Choroid plexus epithelial cell (primary cell): ENCODE data around the gene TGIF2.
A peak's percentile ranks its signal among the peaks of the same experiment; 100 is the strongest.

Source experiments
- DNase-seq: peaks from one replicate; pipeline ENCODE4 v3.0.0-alpha.2; 2010; ENCODE audit warnings: low read depth
- H3K4me3 ChIP-seq: 2 replicates; pipeline ENCODE4 v1.5.1; 2011; ENCODE audit warnings: low read depth, mild to moderate bottlenecking, control low read depth, low read length, moderate library complexity
- CTCF ChIP-seq: conservative IDR thresholded peaks from 2 replicates; pipeline ENCODE4 v1.5.1; 2011; ENCODE audit warnings: low read depth, mild to moderate bottlenecking, control low read depth, inconsistent platforms, low read length, moderate library complexity

TGIF2 gene

DNA sequence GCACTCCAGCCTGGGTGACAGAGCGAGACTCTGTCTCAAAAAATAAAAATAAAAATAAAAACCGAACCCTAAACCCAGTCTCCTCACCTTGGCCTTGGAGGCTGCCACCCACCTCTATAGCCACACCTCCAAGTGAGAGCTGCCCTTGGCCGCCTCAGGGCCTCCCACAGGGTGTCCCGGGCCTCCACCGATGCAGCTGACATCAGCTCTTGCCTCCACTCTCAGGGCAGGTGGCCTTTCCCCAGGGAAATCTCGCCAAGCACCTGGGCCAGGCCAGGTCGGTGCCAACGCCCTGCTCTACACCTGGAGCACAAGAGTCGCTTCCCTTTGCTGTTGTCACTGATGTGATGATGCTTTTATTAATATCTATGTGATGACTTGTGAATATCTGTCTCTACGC lies 41.0 kb upstream of the TGIF2 start:
- DNase-seq: no peak
- TF ChIP-seq CTCF: no peak
- H3K4me3 ChIP-seq: no peak overlapping the region

GRCh38 chr20:36532822-36533221 lies 40.6 kb upstream of the TGIF2 start:
- TF ChIP-seq CTCF: no peak
- no peak for DNase-seq
- H3K4me3 ChIP-seq: no peak overlapping the region

DNA sequence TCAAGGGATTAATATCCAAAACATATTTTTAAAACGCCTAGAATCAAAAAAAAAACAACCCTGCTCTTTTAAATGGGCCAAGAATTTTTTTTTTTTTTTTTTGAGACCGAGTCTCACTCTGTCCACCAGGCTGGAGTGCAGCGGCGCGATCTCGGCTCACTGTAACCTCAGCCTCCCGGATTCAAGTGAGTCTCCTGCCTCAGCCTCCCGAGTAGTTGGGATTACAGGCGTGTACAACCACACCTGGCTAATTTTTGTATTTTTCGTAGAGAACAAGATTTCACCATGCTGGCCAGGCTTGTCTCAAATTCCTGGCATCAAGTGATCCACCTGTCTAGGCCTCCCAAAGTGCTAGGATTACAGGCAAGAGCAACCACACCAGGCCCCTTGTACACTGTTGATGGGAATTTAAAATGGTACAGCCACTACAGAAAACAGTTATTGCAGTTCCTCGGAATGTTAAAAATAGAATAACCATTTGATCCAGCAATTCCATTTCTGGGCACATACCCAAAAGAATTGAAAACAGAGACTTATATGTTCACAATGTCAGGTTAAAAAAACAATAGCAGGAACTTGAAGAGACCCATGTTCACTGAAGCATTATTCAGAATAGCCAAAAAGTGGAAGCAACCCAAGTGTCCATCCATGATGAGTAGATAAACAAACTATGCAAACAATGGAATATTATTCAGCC lies 35.2 kb upstream of the TGIF2 start:
- peak; percentile 89 for DNase-seq
- TF ChIP-seq CTCF: peak; percentile 6
- H3K4me3 ChIP-seq: no peak overlapping the region

- TF ChIP-seq CTCF: no peak
- peak overlapping the region; percentile 88 for H3K4me3 ChIP-seq
- no peak for DNase-seq
Observed at GRCh38 chr20:36540551-36541211, 32.7 kb upstream of the TGIF2 start.

DNA sequence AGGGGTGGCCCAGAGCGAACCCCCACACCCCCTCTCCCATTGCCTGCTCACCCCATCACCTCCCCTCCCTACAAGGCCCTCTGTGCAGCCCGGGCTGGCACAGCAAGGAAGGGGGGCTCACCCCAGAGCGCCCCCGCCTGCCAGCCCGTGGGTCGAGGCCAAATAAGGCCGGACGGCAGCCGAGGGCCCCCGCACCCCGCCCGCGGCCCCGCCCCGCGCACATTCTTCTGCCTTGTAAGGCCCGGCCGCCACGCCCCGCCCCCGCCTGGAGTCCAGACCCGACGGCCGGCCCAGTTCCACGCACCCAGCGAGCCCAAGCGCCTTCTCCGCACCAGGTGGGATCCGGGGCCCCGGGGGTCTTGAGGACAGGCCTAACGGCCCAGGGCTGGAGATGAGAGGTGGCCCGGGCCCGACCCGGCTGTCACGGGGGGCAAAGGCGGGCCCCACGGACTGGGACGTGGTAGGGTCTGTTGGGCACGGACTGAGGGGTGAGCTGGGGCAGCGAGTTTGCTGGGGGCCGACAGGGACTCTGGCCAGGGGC lies 32.1 kb upstream of the TGIF2 start, which contains the start of gene MYL9:
Gene MYL9 (plus strand): TSS at position 293 of the 541 bp plus-strand sequence. CDS start 3,366 bp downstream, outside the sequence.
- TF ChIP-seq CTCF: no peak
- DNase-seq: peak; percentile 80
- peak within 1 kb of the TSS; percentile 88 for H3K4me3 ChIP-seq

GRCh38 chr20:36541768-36542488 lies 31.5 kb upstream of the TGIF2 start:
- H3K4me3 ChIP-seq: peak overlapping the region; percentile 88
- DNase-seq: peak; percentile 70
- TF ChIP-seq CTCF: peak; percentile 78
